Subcutaneous adipose tissue (tissue), 4 donors: ENCODE data around the gene S100A1. TPM values are rescaled to one million over a fixed set of nuclear protein-coding genes. Genes with fewer than 3 reads are reported as not detected.

Source experiments
- total RNA-seq, 4 donors: library from RNA; depleted of rRNA; stranded (reverse); fragments of >200 nt; gene quantifications; one replicate each; pipeline ENCODE4 v1.1.0, GENCODE V29; 2016
- TF ChIP-seq, protein P1 (sequence below): fragments of 450-650 bp; IDR thresholded peaks from one replicate; pipeline ENCODE4 v1.5.1; 2016; ENCODE audit warnings: low read depth, mild to moderate bottlenecking, control low read depth, antibody characterized with exemption, moderate library complexity

S100A1 gene
- total RNA-seq, 4 donors from 2014 or later, result 0.66 to 132 (median 17.2) TPM

GRCh38 chr1:153607381-153607780, 20.9 kb upstream of the S100A1 start:
- TF ChIP-seq, protein P1, sequence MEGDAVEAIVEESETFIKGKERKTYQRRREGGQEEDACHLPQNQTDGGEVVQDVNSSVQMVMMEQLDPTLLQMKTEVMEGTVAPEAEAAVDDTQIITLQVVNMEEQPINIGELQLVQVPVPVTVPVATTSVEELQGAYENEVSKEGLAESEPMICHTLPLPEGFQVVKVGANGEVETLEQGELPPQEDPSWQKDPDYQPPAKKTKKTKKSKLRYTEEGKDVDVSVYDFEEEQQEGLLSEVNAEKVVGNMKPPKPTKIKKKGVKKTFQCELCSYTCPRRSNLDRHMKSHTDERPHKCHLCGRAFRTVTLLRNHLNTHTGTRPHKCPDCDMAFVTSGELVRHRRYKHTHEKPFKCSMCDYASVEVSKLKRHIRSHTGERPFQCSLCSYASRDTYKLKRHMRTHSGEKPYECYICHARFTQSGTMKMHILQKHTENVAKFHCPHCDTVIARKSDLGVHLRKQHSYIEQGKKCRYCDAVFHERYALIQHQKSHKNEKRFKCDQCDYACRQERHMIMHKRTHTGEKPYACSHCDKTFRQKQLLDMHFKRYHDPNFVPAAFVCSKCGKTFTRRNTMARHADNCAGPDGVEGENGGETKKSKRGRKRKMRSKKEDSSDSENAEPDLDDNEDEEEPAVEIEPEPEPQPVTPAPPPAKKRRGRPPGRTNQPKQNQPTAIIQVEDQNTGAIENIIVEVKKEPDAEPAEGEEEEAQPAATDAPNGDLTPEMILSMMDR, result no peak

GRCh38 chr1:153608089-153608682, 20.0 kb upstream of the S100A1 start:
- TF ChIP-seq, protein P1, result no peak

DNA sequence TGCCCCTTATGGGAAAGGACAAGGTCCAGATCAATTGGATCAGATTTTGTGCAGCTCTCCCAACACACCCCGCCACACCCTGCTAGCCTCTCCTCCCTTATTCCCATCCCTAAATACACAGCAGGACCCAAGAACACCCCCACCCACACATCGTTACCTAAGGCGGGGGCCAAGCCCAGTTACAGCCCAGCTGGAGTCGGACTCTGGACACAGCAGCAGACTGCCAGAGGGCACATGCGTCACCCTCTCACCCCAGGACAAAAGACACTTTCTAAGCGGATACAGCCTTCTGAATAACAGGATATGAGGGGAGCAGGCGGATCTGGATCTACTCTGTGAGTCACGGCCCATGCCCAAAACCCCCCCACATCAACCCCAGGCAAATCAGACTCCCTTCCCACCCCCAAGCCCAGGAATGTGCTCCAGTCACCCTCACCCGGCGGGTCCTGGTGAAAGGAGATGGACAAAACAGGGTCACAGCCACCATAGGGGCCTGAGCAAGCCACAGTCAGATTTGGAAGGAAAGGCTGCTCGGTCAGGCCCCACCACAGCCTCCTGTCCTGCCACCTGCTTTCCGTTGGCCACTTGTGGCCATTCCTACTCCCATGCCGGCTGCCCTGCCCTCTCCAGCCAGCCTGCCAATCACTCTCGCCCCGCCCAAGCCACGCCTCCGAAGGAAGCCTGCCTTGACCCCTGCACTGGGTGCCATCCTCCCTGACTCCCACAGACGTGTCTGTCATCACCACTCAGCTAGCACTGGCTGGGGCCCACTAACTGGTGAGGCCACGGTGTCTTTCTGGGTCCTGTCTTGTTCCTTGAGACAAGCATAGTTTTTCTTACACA, 19.3 kb upstream of the S100A1 start:
- TF ChIP-seq, protein P1, result no peak

GRCh38 chr1:153609585-153609907, 18.7 kb upstream of the S100A1 start:
- TF ChIP-seq, protein P1, result no peak

DNA sequence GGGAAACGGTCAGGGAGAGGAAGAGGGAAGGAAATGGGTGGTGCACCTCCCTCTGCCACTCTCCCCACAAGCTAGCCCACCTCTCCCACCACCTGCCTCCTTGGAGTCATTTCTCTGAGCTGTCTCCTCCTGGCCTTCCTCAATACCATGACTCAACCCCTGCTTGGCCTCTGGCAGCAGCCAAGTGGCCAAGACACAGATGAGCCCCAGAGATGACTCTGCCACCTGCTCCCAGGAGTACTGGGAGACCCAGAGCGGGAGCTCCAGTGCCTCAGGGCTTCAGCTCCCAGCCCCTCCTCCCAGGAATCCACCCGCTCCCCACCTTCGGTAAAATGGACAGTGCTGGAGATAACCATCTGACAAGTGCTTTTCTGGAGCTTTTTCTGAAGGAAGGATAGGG, 17.9 kb upstream of the S100A1 start:
- TF ChIP-seq, protein P1, result no peak

DNA sequence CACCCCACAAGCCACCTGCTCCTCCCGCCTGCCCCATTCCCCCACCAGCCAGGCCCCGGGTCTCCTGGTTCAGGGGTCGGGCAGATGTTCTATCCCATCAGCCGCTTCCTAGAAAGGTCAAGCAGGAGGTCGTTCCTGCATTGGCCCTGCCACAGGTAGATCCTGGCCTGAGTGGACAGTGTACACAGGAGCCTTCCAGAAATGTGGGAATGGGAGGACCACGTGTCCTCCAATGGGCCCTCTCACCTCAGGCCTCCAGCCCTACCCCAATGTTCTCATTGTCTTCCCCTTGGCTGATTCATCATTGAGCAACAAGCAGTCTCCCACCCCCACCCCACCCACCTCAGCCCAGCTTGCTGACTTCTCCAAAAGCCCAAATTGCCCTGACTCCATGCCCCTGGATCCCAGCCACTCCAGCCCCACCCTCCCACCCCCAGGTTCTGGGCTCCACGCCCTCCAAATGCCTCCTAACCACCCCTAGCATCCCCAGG, 17.4 kb upstream of the S100A1 start:
- TF ChIP-seq, protein P1, result no peak

DNA sequence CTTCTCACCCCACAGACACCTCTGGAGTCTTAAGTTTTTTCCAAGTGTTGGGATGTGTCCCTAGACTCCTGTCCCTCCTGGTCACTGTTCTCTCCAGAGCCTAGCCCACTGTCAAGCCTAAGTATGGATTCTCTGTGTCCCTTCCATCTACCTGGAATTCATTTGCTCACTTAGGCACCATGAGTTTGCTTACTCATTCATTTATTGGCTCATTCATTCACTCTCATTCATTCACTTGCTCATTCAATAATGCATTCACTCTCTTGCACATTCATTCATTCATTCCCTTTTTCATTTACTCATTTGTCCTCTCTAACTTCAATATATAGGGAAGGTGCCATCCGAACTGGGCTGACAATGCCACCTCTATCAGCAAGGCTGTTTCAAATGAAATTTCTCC, 16.9 kb upstream of the S100A1 start:
- TF ChIP-seq, protein P1, result no peak
